ENCODE results near the gene EIF2D.

Gene EIF2D

GRCh38 chr1:206604861-206605260 lies 7.4 kb downstream of the EIF2D start:
- Histone ChIP-seq H3F3A (ENCODE audit: insufficient read depth) (peaks cover 14% of the 10 kb centered on the region; the same call in 1 of the 2 replicates), H2AFZ (ENCODE audit: low read depth, low read length, severe bottlenecking) (no peak overlapping the region), H4K20me1 (ENCODE audit: low read depth, low read length) (no peaks in the 10 kb centered on the region), H3K4me3 (ENCODE audit: insufficient read depth, low read length, poor library complexity, severe bottlenecking) (no peak overlapping the region), H3K27ac (ENCODE audit: low read depth, low read length) (no peak overlapping the region), H3K79me2 (ENCODE audit: insufficient read depth, low read length) (no peaks in the 10 kb centered on the region), H3K9me3 (ENCODE audit: insufficient read depth, low read length) (no peaks in the 10 kb centered on the region), H3K4me2 (ENCODE audit: low read depth, low read length, poor library complexity, severe bottlenecking) (no peak overlapping the region), H3K36me3 (ENCODE audit: low read length) (0 out of 2 replicates have a peak, but pooled peaks cover 4% of the 10 kb centered on the region), H3K27me3 (ENCODE audit: low read length) (no peaks in the 10 kb centered on the region), H3K9me2 (replicated peaks; ENCODE audit: insufficient read depth, low read length) (no peaks in the 10 kb centered on the region), H3K9ac (ENCODE audit: low read length) (no peak overlapping the region)
- TF ChIP-seq EZH2phosphoT487 (conservative IDR thresholded peaks at IDR 0.05; ENCODE audit: low read length): no peak
- TF ChIP-seq, protein P1, sequence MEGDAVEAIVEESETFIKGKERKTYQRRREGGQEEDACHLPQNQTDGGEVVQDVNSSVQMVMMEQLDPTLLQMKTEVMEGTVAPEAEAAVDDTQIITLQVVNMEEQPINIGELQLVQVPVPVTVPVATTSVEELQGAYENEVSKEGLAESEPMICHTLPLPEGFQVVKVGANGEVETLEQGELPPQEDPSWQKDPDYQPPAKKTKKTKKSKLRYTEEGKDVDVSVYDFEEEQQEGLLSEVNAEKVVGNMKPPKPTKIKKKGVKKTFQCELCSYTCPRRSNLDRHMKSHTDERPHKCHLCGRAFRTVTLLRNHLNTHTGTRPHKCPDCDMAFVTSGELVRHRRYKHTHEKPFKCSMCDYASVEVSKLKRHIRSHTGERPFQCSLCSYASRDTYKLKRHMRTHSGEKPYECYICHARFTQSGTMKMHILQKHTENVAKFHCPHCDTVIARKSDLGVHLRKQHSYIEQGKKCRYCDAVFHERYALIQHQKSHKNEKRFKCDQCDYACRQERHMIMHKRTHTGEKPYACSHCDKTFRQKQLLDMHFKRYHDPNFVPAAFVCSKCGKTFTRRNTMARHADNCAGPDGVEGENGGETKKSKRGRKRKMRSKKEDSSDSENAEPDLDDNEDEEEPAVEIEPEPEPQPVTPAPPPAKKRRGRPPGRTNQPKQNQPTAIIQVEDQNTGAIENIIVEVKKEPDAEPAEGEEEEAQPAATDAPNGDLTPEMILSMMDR (IDR thresholded peaks at IDR 0.05; ENCODE audit: insufficient read depth, low read length, poor library complexity, severe bottlenecking): no peak

DNA sequence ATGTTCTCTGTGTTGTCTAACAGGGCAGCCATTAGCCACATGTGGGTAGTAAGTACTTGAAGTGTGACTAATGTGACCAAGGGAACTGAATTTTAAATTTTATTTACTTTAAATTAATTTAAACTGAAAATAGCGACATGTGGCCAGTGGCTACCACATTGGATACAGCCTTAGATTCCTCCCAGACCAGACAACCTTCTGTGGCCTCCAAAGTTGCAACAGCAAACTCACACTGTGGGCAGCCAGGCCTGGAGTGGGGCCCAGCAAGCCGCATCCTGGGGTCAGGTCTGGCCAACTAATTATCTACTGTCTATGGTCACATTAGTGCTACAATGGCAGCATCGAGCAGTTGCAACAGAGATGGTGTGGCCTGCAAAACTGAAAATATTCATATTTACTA lies 11.7 kb downstream of the EIF2D start:
- Histone ChIP-seq H3K4me3 (ENCODE audit: insufficient read depth, low read length, poor library complexity, severe bottlenecking) (no peak overlapping the region), H3K9ac (ENCODE audit: low read length) (no peak overlapping the region), H3K27me3 (ENCODE audit: low read length) (no peaks in the 10 kb centered on the region), H4K20me1 (ENCODE audit: low read depth, low read length) (no peaks in the 10 kb centered on the region), H3F3A (ENCODE audit: insufficient read depth) (no peaks in the 10 kb centered on the region), H2AFZ (ENCODE audit: low read depth, low read length, severe bottlenecking) (no peak overlapping the region), H3K9me2 (replicated peaks; ENCODE audit: insufficient read depth, low read length) (no peaks in the 10 kb centered on the region), H3K27ac (ENCODE audit: low read depth, low read length) (no peak overlapping the region), H3K4me2 (ENCODE audit: low read depth, low read length, poor library complexity, severe bottlenecking) (no peak overlapping the region), H3K9me3 (ENCODE audit: insufficient read depth, low read length) (no peaks in the 10 kb centered on the region), H3K36me3 (ENCODE audit: low read length) (no peaks in the 10 kb centered on the region), H3K79me2 (ENCODE audit: insufficient read depth, low read length) (no peaks in the 10 kb centered on the region)
- no peak for TF ChIP-seq EZH2phosphoT487 (conservative IDR thresholded peaks at IDR 0.05; ENCODE audit: low read length)
- TF ChIP-seq, protein P1 (IDR thresholded peaks at IDR 0.05; ENCODE audit: insufficient read depth, low read length, poor library complexity, severe bottlenecking): no peak

GRCh38 chr1:206596319-206596666 lies 16.0 kb downstream of the EIF2D start:
- Histone ChIP-seq H3K9ac (ENCODE audit: low read length) (no peak overlapping the region), H3F3A (ENCODE audit: insufficient read depth) (no peaks in the 10 kb centered on the region), H4K20me1 (ENCODE audit: low read depth, low read length) (no peaks in the 10 kb centered on the region), H3K9me3 (ENCODE audit: insufficient read depth, low read length) (no peaks in the 10 kb centered on the region), H3K4me2 (ENCODE audit: low read depth, low read length, poor library complexity, severe bottlenecking) (no peak overlapping the region), H3K27ac (ENCODE audit: low read depth, low read length) (no peak overlapping the region), H3K9me2 (replicated peaks; ENCODE audit: insufficient read depth, low read length) (no peaks in the 10 kb centered on the region), H3K27me3 (ENCODE audit: low read length) (no peaks in the 10 kb centered on the region), H3K4me3 (ENCODE audit: insufficient read depth, low read length, poor library complexity, severe bottlenecking) (no peak overlapping the region), H3K79me2 (ENCODE audit: insufficient read depth, low read length) (no peaks in the 10 kb centered on the region), H3K36me3 (ENCODE audit: low read length) (peaks cover 8% of the 10 kb centered on the region; the same call in 1 of the 2 replicates), H2AFZ (ENCODE audit: low read depth, low read length, severe bottlenecking) (no peak overlapping the region)
- TF ChIP-seq EZH2phosphoT487 (conservative IDR thresholded peaks at IDR 0.05; ENCODE audit: low read length): no peak
- TF ChIP-seq, protein P1 (IDR thresholded peaks at IDR 0.05; ENCODE audit: insufficient read depth, low read length, poor library complexity, severe bottlenecking): no peak

Data from SU-DHL-6 (cell line).